Amniotic epithelial cell (primary cell): Measurements from ENCODE around the gene COPE.
A peak's percentile ranks its signal among the peaks of the same experiment; 100 is the strongest.

Experiments used
- DNase-seq: peaks from one replicate; pipeline ENCODE4 v3.0.0-alpha.2; 2010; ENCODE audit warnings: low read depth

Gene COPE

GRCh38 chr19:18895038-18895823, 24.0 kb downstream of the COPE start:
- no peak for DNase-seq

- DNase-seq, result peak; percentile 27
Measured at GRCh38 chr19:18894254-18895037, 24.7 kb downstream of the COPE start.

- no peak for DNase-seq
Measured at GRCh38 chr19:18893587-18894253, 25.5 kb downstream of the COPE start.

- DNase-seq, result no peak
Measured at GRCh38 chr19:18889949-18890745, 29.0 kb downstream of the COPE start.

GRCh38 chr19:18886972-18887371, 32.2 kb downstream of the COPE start:
- DNase-seq, result no peak

GRCh38 chr19:18883526-18884304, 35.5 kb downstream of the COPE start:
- DNase-seq, result no peak

- DNase-seq, result no peak
Measured at GRCh38 chr19:18881491-18881890, 37.7 kb downstream of the COPE start.

- DNase-seq, result no peak
Measured at GRCh38 chr19:18879579-18880373, 39.4 kb downstream of the COPE start.

- no peak for DNase-seq
Measured at GRCh38 chr19:18878858-18879578, 40.2 kb downstream of the COPE start.

GRCh38 chr19:18878058-18878797, 41.0 kb downstream of the COPE start:
- DNase-seq, result no peak

- no peak for DNase-seq
Measured at GRCh38 chr19:18876865-18877264, 42.3 kb downstream of the COPE start.

- peak; percentile 57 for DNase-seq
Measured at GRCh38 chr19:18875726-18876125, 43.5 kb downstream of the COPE start.

GRCh38 chr19:18871543-18871942, 47.6 kb downstream of the COPE start:
- DNase-seq, result no peak

GRCh38 chr19:18870531-18871172, 48.5 kb downstream of the COPE start:
- no peak for DNase-seq

- DNase-seq, result no peak
Measured at GRCh38 chr19:18869781-18870530, 49.2 kb downstream of the COPE start.

- DNase-seq, result no peak
Measured at GRCh38 chr19:18869023-18869618, 50.1 kb downstream of the COPE start.

GRCh38 chr19:18868380-18869022, 50.7 kb downstream of the COPE start:
- DNase-seq, result no peak
